Loucy (cell line): Measurements from ENCODE around the gene RNASEH2C.

Source experiments
- H2AFZ ChIP-seq: fragments of 200-600 bp; sonication (generic); 2 replicates; pipeline ENCODE4 v1.6.0; 2016; ENCODE audit warnings: antibody characterized with exemption, mild to moderate bottlenecking, low read length, moderate library complexity
- H3F3A ChIP-seq: fragments of 200-600 bp; 2 replicates; pipeline ENCODE4 v1.6.0; 2016; ENCODE audit warnings: antibody characterized with exemption, low read depth, mild to moderate bottlenecking
- H3K27me3 ChIP-seq: fragments of 200-600 bp; sonication (generic); 2 replicates; pipeline ENCODE4 v1.6.1; 2014; ENCODE audit warnings: low read length, mild to moderate bottlenecking; ENCODE audit not compliant: insufficient read depth, poor library complexity, severe bottlenecking
- H3K36me3 ChIP-seq: fragments of 200-600 bp; sonication (generic); 2 replicates; pipeline ENCODE4 v1.6.1; 2016; ENCODE audit warnings: low read length; ENCODE audit not compliant: insufficient read depth
- H3K4me1 ChIP-seq: fragments of 200-600 bp; sonication (generic); 2 replicates; pipeline ENCODE4 v1.5.1; 2014; ENCODE audit warnings: low read length, mild to moderate bottlenecking; ENCODE audit not compliant: insufficient read depth, poor library complexity, severe bottlenecking
- H3K4me2 ChIP-seq: fragments of 200-600 bp; sonication (generic); 2 replicates; pipeline ENCODE4 v1.6.0; 2014; ENCODE audit warnings: antibody characterized with exemption, low read length, low read depth, mild to moderate bottlenecking; ENCODE audit not compliant: poor library complexity, severe bottlenecking
- H3K4me3 ChIP-seq: fragments of 200-600 bp; sonication (generic); 2 replicates; pipeline ENCODE4 v1.5.1; 2014; ENCODE audit warnings: low read length, mild to moderate bottlenecking, mixed read lengths; ENCODE audit not compliant: poor library complexity, severe bottlenecking
- H3K79me2 ChIP-seq: fragments of 200-600 bp; sonication (generic); 2 replicates; pipeline ENCODE4 v1.6.1; 2014; ENCODE audit warnings: low read length; ENCODE audit not compliant: insufficient read depth
- H3K9ac ChIP-seq: fragments of 200-600 bp; sonication (generic); 2 replicates; pipeline ENCODE4 v1.6.0; 2014; ENCODE audit warnings: mild to moderate bottlenecking, low read depth, low read length, moderate library complexity; ENCODE audit not compliant: poor library complexity, severe bottlenecking
- H3K9me2 ChIP-seq: fragments of 200-600 bp; sonication (generic); replicated peaks from 2 replicates; pipeline ENCODE4 v1.6.1; 2016; ENCODE audit warnings: low read depth, low read length, mixed read lengths
- H3K9me3 ChIP-seq: fragments of 200-600 bp; sonication (generic); 2 replicates; pipeline ENCODE4 v1.6.1; 2014; ENCODE audit warnings: mild to moderate bottlenecking, antibody characterized with exemption, low read length, low read depth; ENCODE audit not compliant: insufficient read depth
- H4K20me1 ChIP-seq: fragments of 200-600 bp; sonication (generic); 2 replicates; pipeline ENCODE4 v1.6.0; 2014; ENCODE audit warnings: antibody characterized with exemption, low read length, mild to moderate bottlenecking; ENCODE audit not compliant: insufficient read depth, poor library complexity, severe bottlenecking
- CTCF ChIP-seq: fragments of 200-600 bp; sonication (generic); conservative IDR thresholded peaks from 2 replicates; pipeline ENCODE4 v1.5.1; 2014; ENCODE audit warnings: mild to moderate bottlenecking, antibody characterized with exemption, low read length
- EZH2phosphoT487 ChIP-seq: fragments of 200-600 bp; IDR thresholded peaks from 2 replicates; pipeline ENCODE4 v1.6.1; 2018; ENCODE audit warnings: antibody characterized with exemption, mild to moderate bottlenecking, moderate library complexity, borderline replicate concordance

The RNASEH2C gene

DNA sequence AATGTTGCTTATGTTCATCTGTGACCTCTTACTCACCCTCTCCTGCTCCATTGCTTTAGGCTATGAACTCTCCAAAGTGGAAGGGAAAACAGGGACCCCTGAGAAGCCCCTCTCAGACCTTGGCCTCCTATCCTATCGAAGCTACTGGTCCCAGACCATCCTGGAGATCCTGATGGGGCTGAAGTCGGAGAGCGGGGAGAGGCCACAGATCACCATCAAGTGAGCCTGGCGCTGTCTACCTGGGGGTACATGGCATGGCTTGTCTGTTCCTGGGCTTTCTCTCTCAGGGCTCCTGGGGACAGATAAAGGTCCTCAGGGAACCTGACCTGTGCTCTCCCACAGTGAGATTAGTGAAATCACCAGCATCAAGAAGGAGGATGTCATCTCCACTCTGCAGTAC, 2.1 kb downstream of the RNASEH2C start:
- Histone ChIP-seq H3K79me2 (peaks cover 48% of the 10 kb centered on the region), H3K9ac (peak overlapping the region; percentile 81), H3K4me2 (peak overlapping the region; percentile 90), H3K4me3 (peak overlapping the region; percentile 92), H3K36me3 (peaks cover 48% of the 10 kb centered on the region; the same call in 1 of the 2 replicates), H3K4me1 (peaks cover 18% of the 10 kb centered on the region), H3K27me3 (no peaks in the 10 kb centered on the region), H4K20me1 (peaks cover 28% of the 10 kb centered on the region), H3K9me3 (no peaks in the 10 kb centered on the region), H2AFZ (no peak overlapping the region), H3K9me2 (no peaks in the 10 kb centered on the region), H3F3A (no peaks in the 10 kb centered on the region)
- TF ChIP-seq EZH2phosphoT487: no peak
- TF ChIP-seq CTCF: no peak

DNA sequence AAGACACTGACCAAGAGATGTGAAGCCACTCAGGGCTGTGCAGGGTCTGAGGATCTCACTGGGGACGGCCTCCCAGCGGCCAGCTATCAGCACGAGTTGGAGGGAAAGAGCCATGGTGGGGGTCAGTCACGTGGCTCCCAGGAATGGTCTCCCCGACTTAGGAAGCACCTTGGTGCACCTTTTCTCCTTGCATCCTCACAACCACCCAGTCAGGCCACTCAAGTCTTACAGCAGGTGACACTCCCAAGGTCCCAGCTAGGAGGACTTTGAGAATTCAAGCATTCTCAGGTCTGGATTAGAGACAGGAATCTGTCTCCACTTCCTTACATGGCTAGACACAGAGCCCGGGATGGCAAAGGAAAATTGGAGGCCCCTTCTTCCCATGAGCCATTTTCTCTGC, 2.7 kb downstream of the RNASEH2C start:
- no peak for TF ChIP-seq EZH2phosphoT487
- TF ChIP-seq CTCF: no peak
- Histone ChIP-seq H3K9me2 (no peaks in the 10 kb centered on the region), H3K27me3 (no peaks in the 10 kb centered on the region), H4K20me1 (peaks cover 30% of the 10 kb centered on the region), H3K4me1 (peaks cover 23% of the 10 kb centered on the region), H3K9me3 (no peaks in the 10 kb centered on the region), H3K79me2 (peaks cover 55% of the 10 kb centered on the region), H3F3A (no peaks in the 10 kb centered on the region), H3K36me3 (peaks cover 48% of the 10 kb centered on the region; the same call in 1 of the 2 replicates), H3K4me2 (peak overlapping the region; percentile 90), H2AFZ (no peak overlapping the region), H3K4me3 (peak overlapping the region; percentile 92), H3K9ac (peak overlapping the region; percentile 81)

GRCh38 chr11:65716774-65717405, 3.7 kb downstream of the RNASEH2C start:
- Histone ChIP-seq H3K9me2 (no peaks in the 10 kb centered on the region), H2AFZ (no peak overlapping the region), H3K4me3 (no peak overlapping the region), H3K9me3 (no peaks in the 10 kb centered on the region), H3K27me3 (no peaks in the 10 kb centered on the region), H4K20me1 (peaks cover 33% of the 10 kb centered on the region), H3K4me1 (peaks cover 27% of the 10 kb centered on the region), H3K4me2 (peak overlapping the region; percentile 13), H3F3A (no peaks in the 10 kb centered on the region), H3K79me2 (peaks cover 59% of the 10 kb centered on the region), H3K9ac (no peak overlapping the region), H3K36me3 (peaks cover 48% of the 10 kb centered on the region; the same call in 1 of the 2 replicates)
- TF ChIP-seq CTCF: no peak
- TF ChIP-seq EZH2phosphoT487: no peak
